ENCODE data around the gene CRB1. TPM values are rescaled to one million over a fixed set of nuclear protein-coding genes. Genes with fewer than 3 reads are reported as not detected.

CRB1 gene
- total RNA-seq, 2 donors from 2014 or later, result not detected

- H3K4me1 ChIP-seq (ENCODE audit: control insufficient read depth, insufficient read depth, low read length), result peaks cover 32% of the 10 kb centered on the region
- no peak overlapping the region for H3K9ac ChIP-seq (ENCODE audit: extremely low read depth, low read length, poor library complexity, severe bottlenecking)
- H3K4me3 ChIP-seq (ENCODE audit: low read length), result no peak overlapping the region
- H3K27me3 ChIP-seq (ENCODE audit: control insufficient read depth, insufficient read depth, low read length, poor library complexity, severe bottlenecking), result no peaks in the 10 kb centered on the region
- DNase-seq, result no peak
- Mint-ChIP-seq H3K27me3 (ENCODE audit: insufficient read depth) (no peaks in the 10 kb centered on the region), H3K27ac (peak overlapping the region; percentile 33), H3K4me3 (no peak overlapping the region), H3K4me1 (peaks cover 61% of the 10 kb centered on the region), H3K36me3 (ENCODE audit: low read depth) (no peaks in the 10 kb centered on the region), H3K9me3 (no peaks in the 10 kb centered on the region)
- TF ChIP-seq CTCF (conservative IDR thresholded peaks at IDR 0.05), result no peak
- H3K36me3 ChIP-seq (ENCODE audit: control insufficient read depth, insufficient read depth, low read length), result no peaks in the 10 kb centered on the region
- no peak overlapping the region for H3K27ac ChIP-seq (ENCODE audit: low read depth, low read length)
- WGBS, 2 experiments (ENCODE audit: insufficient coverage in 1 of 2, insufficient read length in 1 of 2), result 100% methylated on average over 1 of the region's 1 CpG; no CpG with 5 or more reads in 1 of the 2 experiments
- H3K9me3 ChIP-seq (ENCODE audit: control insufficient read depth, low read length), result no peaks in the 10 kb centered on the region
Observed at GRCh38 chr1:197470330-197470729, 202.3 kb downstream of the CRB1 start.

DNA sequence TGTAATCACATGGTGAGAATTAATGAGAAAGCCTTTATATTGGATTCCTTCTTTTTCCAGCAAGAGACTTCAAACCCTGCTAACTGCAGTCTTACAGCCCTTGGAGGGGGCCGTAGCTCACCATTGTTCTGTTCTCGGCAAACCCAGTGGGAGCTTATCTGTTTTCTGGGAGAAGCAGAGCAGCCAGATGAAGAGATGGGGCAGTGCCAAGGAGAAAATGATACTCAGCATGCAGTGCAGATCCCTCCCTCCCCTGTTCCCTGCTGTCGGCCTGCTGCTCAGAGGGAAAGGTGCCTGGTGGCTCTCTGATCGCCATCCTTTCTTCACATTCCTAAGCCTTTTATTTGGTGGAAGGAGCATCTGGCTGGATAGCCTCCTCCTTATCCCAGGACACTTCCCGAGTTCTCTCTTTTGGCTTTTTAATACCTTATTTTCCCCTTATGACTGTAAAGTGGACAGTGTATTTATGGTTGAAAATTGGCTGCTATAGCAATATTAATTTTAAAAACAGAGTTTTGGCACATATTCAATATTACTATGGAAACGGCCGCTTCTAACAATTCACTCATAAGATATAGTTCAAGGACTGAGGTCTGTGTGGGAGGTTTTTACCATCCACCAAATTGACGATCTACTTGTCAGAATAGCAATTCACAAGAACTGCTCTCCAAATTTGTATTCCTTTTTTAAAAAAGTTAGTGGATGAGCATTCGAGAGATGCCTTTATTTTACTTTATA is 203.4 kb downstream of the CRB1 start:
- no peak for TF ChIP-seq CTCF (conservative IDR thresholded peaks at IDR 0.05)
- Histone ChIP-seq H3K4me3 (ENCODE audit: low read length) (no peak overlapping the region), H3K27ac (ENCODE audit: low read depth, low read length) (no peak overlapping the region), H3K27me3 (ENCODE audit: control insufficient read depth, insufficient read depth, low read length, poor library complexity, severe bottlenecking) (no peaks in the 10 kb centered on the region), H3K36me3 (ENCODE audit: control insufficient read depth, insufficient read depth, low read length) (no peaks in the 10 kb centered on the region), H3K9ac (ENCODE audit: extremely low read depth, low read length, poor library complexity, severe bottlenecking) (no peak overlapping the region), H3K9me3 (ENCODE audit: control insufficient read depth, low read length) (no peaks in the 10 kb centered on the region), H3K4me1 (ENCODE audit: control insufficient read depth, insufficient read depth, low read length) (peaks cover 32% of the 10 kb centered on the region)
- H3K27me3 Mint-ChIP-seq (ENCODE audit: insufficient read depth), result no peaks in the 10 kb centered on the region
- peak; percentile 84 for DNase-seq
- WGBS, 2 experiments (ENCODE audit: insufficient coverage in 1 of 2, insufficient read length in 1 of 2), result 16 to 38% methylated on average over 3 to 7 of the region's 9 CpGs
- H3K27ac Mint-ChIP-seq, result peak overlapping the region; percentile 64
- peaks cover 65% of the 10 kb centered on the region for H3K4me1 Mint-ChIP-seq
- no peaks in the 10 kb centered on the region for H3K36me3 Mint-ChIP-seq (ENCODE audit: low read depth)
- H3K4me3 Mint-ChIP-seq, result peak overlapping the region; percentile 14
- no peaks in the 10 kb centered on the region for H3K9me3 Mint-ChIP-seq

- Mint-ChIP-seq H3K4me3 (no peak overlapping the region), H3K27ac (no peak overlapping the region), H3K4me1 (peaks cover 70% of the 10 kb centered on the region), H3K27me3 (ENCODE audit: insufficient read depth) (no peaks in the 10 kb centered on the region), H3K9me3 (no peaks in the 10 kb centered on the region), H3K36me3 (ENCODE audit: low read depth) (no peaks in the 10 kb centered on the region)
- Histone ChIP-seq H3K27me3 (ENCODE audit: control insufficient read depth, insufficient read depth, low read length, poor library complexity, severe bottlenecking) (no peaks in the 10 kb centered on the region), H3K4me3 (ENCODE audit: low read length) (no peak overlapping the region), H3K9me3 (ENCODE audit: control insufficient read depth, low read length) (no peaks in the 10 kb centered on the region), H3K9ac (ENCODE audit: extremely low read depth, low read length, poor library complexity, severe bottlenecking) (no peak overlapping the region), H3K27ac (ENCODE audit: low read depth, low read length) (no peak overlapping the region), H3K4me1 (ENCODE audit: control insufficient read depth, insufficient read depth, low read length) (peaks cover 32% of the 10 kb centered on the region), H3K36me3 (ENCODE audit: control insufficient read depth, insufficient read depth, low read length) (no peaks in the 10 kb centered on the region)
- WGBS, 2 experiments (ENCODE audit: insufficient coverage in 1 of 2, insufficient read length in 1 of 2), result 89 to 92% methylated on average over 3 of the region's 3 CpGs
- TF ChIP-seq CTCF (conservative IDR thresholded peaks at IDR 0.05), result no peak
- DNase-seq, result no peak
Observed at GRCh38 chr1:197472141-197472540, 204.1 kb downstream of the CRB1 start.
